Measurements from ENCODE around the gene ADH5. TPM values are rescaled to one million over a fixed set of nuclear protein-coding genes. Genes with fewer than 3 reads are reported as not detected.

ADH5 gene
- total and polyA plus RNA-seq, 10 of the 15 experiments (the other 5 are each of a cell fraction or from before 2014, with no cell fraction given) = 48.5 to 159 (median 95.3) TPM

DNA sequence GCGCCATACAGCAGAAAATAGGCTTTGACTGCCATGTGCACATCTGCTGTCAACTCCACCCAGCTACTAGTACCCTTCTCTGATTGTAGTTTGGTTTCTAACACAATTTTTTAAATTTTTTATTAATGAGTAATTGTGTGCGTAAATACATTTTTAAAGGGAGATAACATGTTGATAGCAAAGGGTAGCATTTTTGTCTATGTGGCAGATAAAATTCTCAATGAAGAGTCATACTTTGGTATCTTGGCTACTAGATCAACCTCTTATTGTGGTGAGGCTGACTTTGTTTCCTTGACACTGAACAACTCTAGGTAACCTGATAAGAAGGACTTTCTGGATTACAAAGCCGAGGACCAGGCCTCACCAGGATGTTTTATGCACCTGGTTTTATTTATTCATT is 46.0 kb upstream of the ADH5 start (continued):
- TF ChIP-seq SUPT20H (IDR thresholded peaks at IDR 0.05; ENCODE audit: borderline replicate concordance, control insufficient read depth, low read depth, low read length) (no peak), CREB1 (IDR thresholded peaks at IDR 0.05; ENCODE audit: low read depth) (no peak), RFX5 (IDR thresholded peaks at IDR 0.05; ENCODE audit: low read depth, low read length) (no peak), FOXK2 (IDR thresholded peaks at IDR 0.05) (no peak), TCF7 (IDR thresholded peaks at IDR 0.05; ENCODE audit: borderline replicate concordance) (no peak)

DNA sequence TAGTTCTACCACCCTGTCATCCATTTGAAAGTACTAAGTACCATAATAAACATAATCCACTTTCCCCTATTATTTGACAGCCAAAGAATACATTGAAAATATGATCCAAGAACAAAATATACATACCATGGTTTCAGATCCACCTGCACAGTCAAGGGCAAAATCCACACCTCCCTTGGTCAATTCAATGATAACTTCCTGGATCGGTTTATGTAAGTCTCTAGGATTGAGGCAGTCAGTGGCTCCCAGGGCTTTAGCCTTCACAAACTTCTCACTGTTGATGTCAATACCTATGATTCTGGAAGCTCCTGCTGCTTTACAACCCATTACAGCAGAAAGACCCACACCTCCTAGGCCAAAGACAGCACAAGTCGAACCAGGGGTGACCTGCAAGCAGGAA is 42.8 kb upstream of the ADH5 start:
- Histone ChIP-seq H2AFZ (ENCODE audit: control insufficient read depth, low read depth, low read length) (no peak overlapping the region), H4K20me1 (ENCODE audit: control insufficient read depth, insufficient read depth) (no peaks in the 10 kb centered on the region), H3K9me3 (replicated peaks; ENCODE audit: control insufficient read depth, insufficient read depth, low read length) (no peaks in the 10 kb centered on the region), H3K79me2 (ENCODE audit: control insufficient read depth, insufficient read depth, low read length) (no peaks in the 10 kb centered on the region), H3K27ac (ENCODE audit: control insufficient read depth, insufficient read depth) (no peak overlapping the region), H3K4me3 (no peak overlapping the region), H3K4me1 (ENCODE audit: control insufficient read depth, insufficient read depth, low read length) (no peaks in the 10 kb centered on the region), H3K27me3 (replicated peaks in 1 of 2; ENCODE audit: control insufficient read depth in 2 of 2, insufficient read depth in 2 of 2, low read length in 1 of 2) (no peaks in the 10 kb centered on the region), H3K9ac (ENCODE audit: control insufficient read depth, insufficient read depth, low read length) (no peak overlapping the region), H3K36me3 (ENCODE audit: control insufficient read depth in 2 of 2, insufficient read depth in 2 of 2, low read length in 1 of 2) (no peaks in the 10 kb centered on the region), H3K4me2 (ENCODE audit: control insufficient read depth, insufficient read depth) (no peak overlapping the region)
- FAIRE-seq = no peak
- ChIA-PET CTCF (interaction anchor here (1.3 to 1.8 kb wide), 4 partner anchors 10 to 137 kb away, joined by 3 to 8 read pairs (median 5); partner anchors contain the start of gene ADH4), RAD21 (ENCODE audit: unreplicated experiment) (no interaction called here), POLR2A (no interaction called here), SMC1A (ENCODE audit: uncharacterized antibody, unreplicated experiment) (no interaction called here)
- in situ Hi-C loops (cut with MboI) = no loop called here
- no TSS peak for BruUV-seq (replicated peaks)
- DNase-seq (ENCODE audit: low read depth, low spot score) = no peak
- no peak for ATAC-seq
- WGBS (ENCODE audit: insufficient coverage, insufficient replicate concordance, low lambda C conversion rate, missing lambda C conversion rate) = 2% methylated on average over 2 of the region's 2 CpGs
- intact Hi-C loops (cut with micrococcal nuclease; ENCODE audit: unreplicated experiment) = no loop called here
- TF ChIP-seq ASH2L (IDR thresholded peaks at IDR 0.05; ENCODE audit: borderline replicate concordance, low read depth) (no peak), CBFB (IDR thresholded peaks at IDR 0.05; ENCODE audit: low read depth) (no peak), RAD51 (IDR thresholded peaks at IDR 0.05) (no peak), EED (IDR thresholded peaks at IDR 0.05; ENCODE audit: low read depth) (no peak), JUNB (IDR thresholded peaks at IDR 0.05) (no peak), CEBPB (IDR thresholded peaks at IDR 0.05; ENCODE audit: borderline replicate concordance in 1 of 2, low read depth in 2 of 2, low read length in 2 of 2) (no peak), STAT3 (IDR thresholded peaks at IDR 0.05; ENCODE audit: low read depth, low read length) (no peak), BRCA1 (IDR thresholded peaks at IDR 0.05; ENCODE audit: low read depth, low read length) (no peak), ZNF622 (IDR thresholded peaks at IDR 0.05) (no peak), SMAD1 (IDR thresholded peaks at IDR 0.05; ENCODE audit: low read depth, partially characterized antibody) (no peak), POLR2AphosphoS5 (IDR thresholded peaks at IDR 0.05; ENCODE audit: low read length) (no peak)
- TF ChIP-seq, protein P1, sequence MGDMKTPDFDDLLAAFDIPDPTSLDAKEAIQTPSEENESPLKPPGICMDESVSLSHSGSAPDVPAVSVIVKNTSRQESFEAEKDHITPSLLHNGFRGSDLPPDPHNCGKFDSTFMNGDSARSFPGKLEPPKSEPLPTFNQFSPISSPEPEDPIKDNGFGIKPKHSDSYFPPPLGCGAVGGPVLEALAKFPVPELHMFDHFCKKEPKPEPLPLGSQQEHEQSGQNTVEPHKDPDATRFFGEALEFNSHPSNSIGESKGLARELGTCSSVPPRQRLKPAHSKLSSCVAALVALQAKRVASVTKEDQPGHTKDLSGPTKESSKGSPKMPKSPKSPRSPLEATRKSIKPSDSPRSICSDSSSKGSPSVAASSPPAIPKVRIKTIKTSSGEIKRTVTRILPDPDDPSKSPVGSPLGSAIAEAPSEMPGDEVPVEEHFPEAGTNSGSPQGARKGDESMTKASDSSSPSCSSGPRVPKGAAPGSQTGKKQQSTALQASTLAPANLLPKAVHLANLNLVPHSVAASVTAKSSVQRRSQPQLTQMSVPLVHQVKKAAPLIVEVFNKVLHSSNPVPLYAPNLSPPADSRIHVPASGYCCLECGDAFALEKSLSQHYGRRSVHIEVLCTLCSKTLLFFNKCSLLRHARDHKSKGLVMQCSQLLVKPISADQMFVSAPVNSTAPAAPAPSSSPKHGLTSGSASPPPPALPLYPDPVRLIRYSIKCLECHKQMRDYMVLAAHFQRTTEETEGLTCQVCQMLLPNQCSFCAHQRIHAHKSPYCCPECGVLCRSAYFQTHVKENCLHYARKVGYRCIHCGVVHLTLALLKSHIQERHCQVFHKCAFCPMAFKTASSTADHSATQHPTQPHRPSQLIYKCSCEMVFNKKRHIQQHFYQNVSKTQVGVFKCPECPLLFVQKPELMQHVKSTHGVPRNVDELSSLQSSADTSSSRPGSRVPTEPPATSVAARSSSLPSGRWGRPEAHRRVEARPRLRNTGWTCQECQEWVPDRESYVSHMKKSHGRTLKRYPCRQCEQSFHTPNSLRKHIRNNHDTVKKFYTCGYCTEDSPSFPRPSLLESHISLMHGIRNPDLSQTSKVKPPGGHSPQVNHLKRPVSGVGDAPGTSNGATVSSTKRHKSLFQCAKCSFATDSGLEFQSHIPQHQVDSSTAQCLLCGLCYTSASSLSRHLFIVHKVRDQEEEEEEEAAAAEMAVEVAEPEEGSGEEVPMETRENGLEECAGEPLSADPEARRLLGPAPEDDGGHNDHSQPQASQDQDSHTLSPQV (IDR thresholded peaks at IDR 0.05) = no peak
- TF ChIP-seq, protein P2, sequence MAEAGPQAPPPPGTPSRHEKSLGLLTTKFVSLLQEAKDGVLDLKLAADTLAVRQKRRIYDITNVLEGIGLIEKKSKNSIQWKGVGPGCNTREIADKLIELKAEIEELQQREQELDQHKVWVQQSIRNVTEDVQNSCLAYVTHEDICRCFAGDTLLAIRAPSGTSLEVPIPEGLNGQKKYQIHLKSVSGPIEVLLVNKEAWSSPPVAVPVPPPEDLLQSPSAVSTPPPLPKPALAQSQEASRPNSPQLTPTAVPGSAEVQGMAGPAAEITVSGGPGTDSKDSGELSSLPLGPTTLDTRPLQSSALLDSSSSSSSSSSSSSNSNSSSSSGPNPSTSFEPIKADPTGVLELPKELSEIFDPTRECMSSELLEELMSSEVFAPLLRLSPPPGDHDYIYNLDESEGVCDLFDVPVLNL (IDR thresholded peaks at IDR 0.05; ENCODE audit: low read depth, low read length) = no peak
- TF ChIP-seq, protein P3, sequence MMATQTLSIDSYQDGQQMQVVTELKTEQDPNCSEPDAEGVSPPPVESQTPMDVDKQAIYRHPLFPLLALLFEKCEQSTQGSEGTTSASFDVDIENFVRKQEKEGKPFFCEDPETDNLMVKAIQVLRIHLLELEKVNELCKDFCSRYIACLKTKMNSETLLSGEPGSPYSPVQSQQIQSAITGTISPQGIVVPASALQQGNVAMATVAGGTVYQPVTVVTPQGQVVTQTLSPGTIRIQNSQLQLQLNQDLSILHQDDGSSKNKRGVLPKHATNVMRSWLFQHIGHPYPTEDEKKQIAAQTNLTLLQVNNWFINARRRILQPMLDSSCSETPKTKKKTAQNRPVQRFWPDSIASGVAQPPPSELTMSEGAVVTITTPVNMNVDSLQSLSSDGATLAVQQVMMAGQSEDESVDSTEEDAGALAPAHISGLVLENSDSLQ (IDR thresholded peaks at IDR 0.05) = no peak
- TF ChIP-seq, protein P4, sequence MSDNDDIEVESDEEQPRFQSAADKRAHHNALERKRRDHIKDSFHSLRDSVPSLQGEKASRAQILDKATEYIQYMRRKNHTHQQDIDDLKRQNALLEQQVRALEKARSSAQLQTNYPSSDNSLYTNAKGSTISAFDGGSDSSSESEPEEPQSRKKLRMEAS (IDR thresholded peaks at IDR 0.05; ENCODE audit: low read depth, low read length) = no peak

Data from GM12878 (cell line).